ENCODE data around the gene WDR37.

Gene WDR37

DNA sequence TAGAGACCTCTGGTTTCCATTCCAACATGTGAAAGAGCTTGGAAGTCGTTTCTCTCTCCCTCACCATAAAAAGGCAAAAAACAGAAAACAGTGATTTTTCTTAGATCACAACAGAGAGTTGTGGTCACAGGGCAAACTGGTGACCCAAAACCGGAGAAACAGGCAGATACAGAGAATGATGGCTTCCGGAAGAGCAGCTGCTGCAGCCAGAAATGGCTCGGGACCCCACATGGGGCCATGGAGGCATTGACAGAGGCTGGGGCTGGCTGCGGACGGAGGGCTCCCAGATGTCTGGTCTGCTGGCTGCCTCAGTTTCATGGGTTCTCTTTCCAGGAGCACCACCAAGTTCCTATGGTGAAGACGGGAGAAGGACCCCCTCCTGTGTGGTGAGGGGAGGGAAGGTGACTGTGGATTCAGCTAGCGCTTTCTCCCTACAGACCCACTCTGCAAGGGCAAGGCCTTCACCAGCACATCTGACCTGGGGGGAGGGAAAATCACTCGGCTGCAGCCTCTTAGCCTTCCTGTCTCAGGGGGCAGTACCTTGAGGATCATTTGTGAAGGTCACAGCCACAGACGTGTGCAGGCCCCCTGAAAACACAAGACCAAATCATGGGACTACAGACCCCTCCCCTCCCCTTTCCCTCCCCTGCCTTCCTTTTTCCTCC lies 81.4 kb downstream of the WDR37 start:
- Histone ChIP-seq H3K4me3 (ENCODE audit: low read depth, low read length) (no peak overlapping the region), H3K27me3 (ENCODE audit: insufficient read depth, low read length) (peaks cover 23% of the 10 kb centered on the region), H3K4me1 (ENCODE audit: control insufficient read depth, insufficient read depth, low read length, unreplicated experiment) (no peaks in the 10 kb centered on the region), H3K36me3 (ENCODE audit: insufficient read depth, low read length) (no peaks in the 10 kb centered on the region), H3K27ac (ENCODE audit: low read depth, low read length) (no peak overlapping the region), H2AFZ (ENCODE audit: low read length, unreplicated experiment) (no peak overlapping the region), H3K79me2 (ENCODE audit: control insufficient read depth, insufficient read depth, low read length, unreplicated experiment) (no peaks in the 10 kb centered on the region)

DNA sequence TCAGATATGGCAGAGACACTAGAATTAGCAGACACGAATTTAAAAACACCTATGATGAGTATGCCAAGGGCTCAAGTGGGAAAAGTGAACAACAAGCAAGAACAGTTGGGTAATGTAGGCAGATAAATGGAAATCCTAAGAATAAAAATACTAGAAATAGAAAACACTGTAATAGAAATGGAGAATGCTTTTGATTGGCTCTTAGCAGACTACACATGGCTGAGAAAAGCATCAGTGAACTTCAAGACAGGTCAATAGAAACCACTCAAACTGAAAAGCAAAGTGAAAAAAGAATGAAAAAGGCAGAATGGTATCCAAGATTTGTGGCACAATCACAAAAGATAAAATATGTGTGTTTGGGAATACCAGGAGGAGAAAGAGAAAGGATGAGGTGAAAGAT lies 82.3 kb downstream of the WDR37 start:
- H3K79me2 ChIP-seq (ENCODE audit: control insufficient read depth, insufficient read depth, low read length, unreplicated experiment) = no peaks in the 10 kb centered on the region
- no peak overlapping the region for H2AFZ ChIP-seq (ENCODE audit: low read length, unreplicated experiment)
- H3K4me3 ChIP-seq (ENCODE audit: low read depth, low read length) = no peak overlapping the region
- H3K27ac ChIP-seq (ENCODE audit: low read depth, low read length) = no peak overlapping the region
- no peaks in the 10 kb centered on the region for H3K36me3 ChIP-seq (ENCODE audit: insufficient read depth, low read length)
- H3K4me1 ChIP-seq (ENCODE audit: control insufficient read depth, insufficient read depth, low read length, unreplicated experiment) = no peaks in the 10 kb centered on the region
- peaks cover 23% of the 10 kb centered on the region for H3K27me3 ChIP-seq (ENCODE audit: insufficient read depth, low read length)

DNA sequence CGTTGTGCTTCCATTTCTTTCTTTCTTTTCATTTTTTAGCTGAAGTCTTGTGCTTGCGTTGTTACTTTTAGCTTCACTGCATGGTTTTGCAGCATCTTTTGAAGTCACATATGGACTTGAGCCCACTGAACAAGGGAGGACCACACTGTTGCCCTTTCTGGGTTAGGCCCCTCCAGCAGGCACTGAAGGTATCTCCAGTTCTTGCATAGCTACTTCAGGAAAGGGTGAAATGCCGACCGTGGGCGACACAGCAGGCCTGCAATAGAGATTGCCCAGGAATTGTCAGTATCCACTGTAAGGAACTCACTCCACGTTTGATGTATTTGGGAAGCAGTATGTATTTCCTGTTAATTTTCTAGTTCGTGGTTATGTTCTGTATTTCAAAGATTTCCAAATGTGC lies 85.1 kb downstream of the WDR37 start:
- Histone ChIP-seq H2AFZ (ENCODE audit: low read length, unreplicated experiment) (no peak overlapping the region), H3K4me3 (ENCODE audit: low read depth, low read length) (no peak overlapping the region), H3K27ac (ENCODE audit: low read depth, low read length) (no peak overlapping the region), H3K27me3 (ENCODE audit: insufficient read depth, low read length) (peaks cover 23% of the 10 kb centered on the region), H3K4me1 (ENCODE audit: control insufficient read depth, insufficient read depth, low read length, unreplicated experiment) (no peaks in the 10 kb centered on the region), H3K36me3 (ENCODE audit: insufficient read depth, low read length) (no peaks in the 10 kb centered on the region), H3K79me2 (ENCODE audit: control insufficient read depth, insufficient read depth, low read length, unreplicated experiment) (no peaks in the 10 kb centered on the region)

DNA sequence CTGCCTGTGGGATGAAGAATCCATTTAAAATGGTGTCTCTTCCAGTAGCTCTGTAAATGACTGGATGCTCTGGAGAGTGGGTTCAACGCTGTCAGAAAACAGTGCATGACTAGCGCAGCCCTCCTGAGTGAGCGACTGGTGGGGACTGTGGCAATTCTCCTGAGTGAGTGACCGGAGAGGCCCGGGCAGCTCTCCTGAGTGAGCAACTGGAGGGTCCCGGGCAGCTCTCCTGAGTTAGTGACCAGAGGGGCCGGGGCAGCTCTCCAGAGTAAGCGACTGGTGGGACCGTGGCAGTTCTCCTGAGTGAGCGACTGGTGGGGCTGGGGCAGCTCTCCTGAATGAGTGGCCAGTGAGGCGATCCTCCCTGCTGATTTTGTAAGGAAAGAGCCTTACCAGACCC lies 85.5 kb downstream of the WDR37 start:
- Histone ChIP-seq H3K27ac (ENCODE audit: low read depth, low read length) (no peak overlapping the region), H3K79me2 (ENCODE audit: control insufficient read depth, insufficient read depth, low read length, unreplicated experiment) (no peaks in the 10 kb centered on the region), H3K36me3 (ENCODE audit: insufficient read depth, low read length) (no peaks in the 10 kb centered on the region)

DNA sequence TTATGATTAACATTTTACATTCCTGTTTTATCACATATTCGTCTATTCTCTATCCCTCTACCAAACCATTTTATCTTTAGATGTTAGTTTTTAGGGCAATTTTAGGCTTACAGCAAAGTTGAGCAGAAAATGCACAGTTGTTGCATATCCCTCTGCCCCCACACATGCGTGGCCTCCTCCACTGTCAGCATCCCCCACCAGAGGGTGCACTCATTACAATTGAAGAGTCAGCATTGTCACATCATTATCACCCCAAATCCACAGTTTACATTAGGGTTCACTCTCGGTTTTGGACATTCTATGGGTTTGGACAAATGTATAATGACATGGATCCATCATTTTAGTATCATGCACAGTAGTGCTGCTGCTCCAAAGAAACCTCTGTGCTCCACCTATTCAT lies 86.4 kb downstream of the WDR37 start:
- no peaks in the 10 kb centered on the region for H3K4me1 ChIP-seq (ENCODE audit: control insufficient read depth, insufficient read depth, low read length, unreplicated experiment)
- H3K27me3 ChIP-seq (ENCODE audit: insufficient read depth, low read length) = peaks cover 23% of the 10 kb centered on the region
- no peak overlapping the region for H3K4me3 ChIP-seq (ENCODE audit: low read depth, low read length)
- no peaks in the 10 kb centered on the region for H3K36me3 ChIP-seq (ENCODE audit: insufficient read depth, low read length)
- H2AFZ ChIP-seq (ENCODE audit: low read length, unreplicated experiment) = no peak overlapping the region
- no peaks in the 10 kb centered on the region for H3K79me2 ChIP-seq (ENCODE audit: control insufficient read depth, insufficient read depth, low read length, unreplicated experiment)
- H3K27ac ChIP-seq (ENCODE audit: low read depth, low read length) = no peak overlapping the region

More for the DNA sequence above, 85.5 kb downstream of the WDR37 start:
- peaks cover 23% of the 10 kb centered on the region for H3K27me3 ChIP-seq (ENCODE audit: insufficient read depth, low read length)
- H3K4me3 ChIP-seq (ENCODE audit: low read depth, low read length) = no peak overlapping the region
- H2AFZ ChIP-seq (ENCODE audit: low read length, unreplicated experiment) = no peak overlapping the region
- no peaks in the 10 kb centered on the region for H3K4me1 ChIP-seq (ENCODE audit: control insufficient read depth, insufficient read depth, low read length, unreplicated experiment)

DNA sequence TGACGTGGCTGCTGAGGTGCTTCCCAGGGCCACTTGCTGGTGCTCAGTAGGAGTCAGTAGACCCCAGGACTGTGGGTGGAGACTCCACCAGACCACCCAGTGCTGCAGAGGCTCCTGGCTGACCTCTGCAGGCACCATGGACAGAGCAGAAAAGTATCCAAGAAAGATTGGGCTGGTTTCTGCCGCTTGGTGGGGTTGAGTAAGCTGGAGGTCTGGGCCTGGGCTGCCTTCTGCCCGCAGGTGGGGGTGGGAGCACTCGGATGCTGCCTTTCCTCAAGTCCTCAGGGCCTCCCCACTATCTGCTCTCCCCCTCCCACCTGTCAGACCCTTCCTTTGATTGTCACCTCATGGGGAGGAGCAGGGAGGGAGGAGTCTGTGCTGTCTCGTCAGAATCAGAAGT lies 91.6 kb downstream of the WDR37 start:
- Histone ChIP-seq H3K27me3 (ENCODE audit: insufficient read depth, low read length) (0 out of 2 replicates have a peak, but pooled peaks cover under 1% of the 10 kb centered on the region), H3K4me3 (ENCODE audit: low read depth, low read length) (no peak overlapping the region), H3K36me3 (ENCODE audit: insufficient read depth, low read length) (no peaks in the 10 kb centered on the region), H3K27ac (ENCODE audit: low read depth, low read length) (no peak overlapping the region), H2AFZ (ENCODE audit: low read length, unreplicated experiment) (no peak overlapping the region), H3K4me1 (ENCODE audit: control insufficient read depth, insufficient read depth, low read length, unreplicated experiment) (no peaks in the 10 kb centered on the region), H3K79me2 (ENCODE audit: control insufficient read depth, insufficient read depth, low read length, unreplicated experiment) (no peaks in the 10 kb centered on the region)

DNA sequence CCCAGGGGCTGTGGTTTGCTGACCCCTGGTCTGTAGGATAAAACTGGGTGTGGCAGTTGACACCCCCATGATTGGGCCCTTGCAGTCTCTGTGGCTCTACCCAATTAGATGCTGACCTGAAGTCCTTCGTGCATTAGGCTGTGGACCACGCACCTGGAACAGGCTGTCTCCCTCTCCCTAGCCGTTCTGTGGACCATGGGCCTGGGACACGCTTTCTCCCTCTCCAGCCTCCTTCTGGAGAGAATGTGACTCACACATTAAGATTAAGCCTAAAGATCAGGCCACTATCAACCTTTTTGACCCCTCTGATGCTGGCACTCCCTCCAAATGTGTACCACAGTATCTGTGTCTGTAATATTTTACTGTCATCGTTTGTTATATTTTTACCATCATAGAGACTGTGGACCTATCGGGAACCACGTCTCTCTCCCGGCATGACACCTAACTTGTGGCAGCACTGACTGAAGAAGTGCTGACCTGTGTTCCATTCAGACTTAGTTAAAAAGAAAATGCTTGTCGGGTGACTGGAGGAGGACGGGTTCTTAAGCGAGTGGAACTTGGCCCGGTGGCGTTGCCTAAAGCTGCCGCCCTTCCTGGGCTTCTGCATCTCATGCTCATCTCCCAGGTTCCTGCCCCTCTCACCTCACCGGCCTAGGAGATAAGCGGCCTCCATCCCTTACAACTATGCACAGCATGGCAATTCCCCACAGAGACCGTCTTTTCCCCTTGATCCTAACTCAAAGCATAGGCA lies 92.8 kb downstream of the WDR37 start:
- no peaks in the 10 kb centered on the region for H3K79me2 ChIP-seq (ENCODE audit: control insufficient read depth, insufficient read depth, low read length, unreplicated experiment)
- H3K4me1 ChIP-seq (ENCODE audit: control insufficient read depth, insufficient read depth, low read length, unreplicated experiment) = no peaks in the 10 kb centered on the region
- no peaks in the 10 kb centered on the region for H3K36me3 ChIP-seq (ENCODE audit: insufficient read depth, low read length)
- H2AFZ ChIP-seq (ENCODE audit: low read length, unreplicated experiment) = no peak overlapping the region
- no peak overlapping the region for H3K4me3 ChIP-seq (ENCODE audit: low read depth, low read length)
- H3K27me3 ChIP-seq (ENCODE audit: insufficient read depth, low read length) = peaks cover 12% of the 10 kb centered on the region; the same call in 1 of the 2 replicates
- no peak overlapping the region for H3K27ac ChIP-seq (ENCODE audit: low read depth, low read length)

DNA sequence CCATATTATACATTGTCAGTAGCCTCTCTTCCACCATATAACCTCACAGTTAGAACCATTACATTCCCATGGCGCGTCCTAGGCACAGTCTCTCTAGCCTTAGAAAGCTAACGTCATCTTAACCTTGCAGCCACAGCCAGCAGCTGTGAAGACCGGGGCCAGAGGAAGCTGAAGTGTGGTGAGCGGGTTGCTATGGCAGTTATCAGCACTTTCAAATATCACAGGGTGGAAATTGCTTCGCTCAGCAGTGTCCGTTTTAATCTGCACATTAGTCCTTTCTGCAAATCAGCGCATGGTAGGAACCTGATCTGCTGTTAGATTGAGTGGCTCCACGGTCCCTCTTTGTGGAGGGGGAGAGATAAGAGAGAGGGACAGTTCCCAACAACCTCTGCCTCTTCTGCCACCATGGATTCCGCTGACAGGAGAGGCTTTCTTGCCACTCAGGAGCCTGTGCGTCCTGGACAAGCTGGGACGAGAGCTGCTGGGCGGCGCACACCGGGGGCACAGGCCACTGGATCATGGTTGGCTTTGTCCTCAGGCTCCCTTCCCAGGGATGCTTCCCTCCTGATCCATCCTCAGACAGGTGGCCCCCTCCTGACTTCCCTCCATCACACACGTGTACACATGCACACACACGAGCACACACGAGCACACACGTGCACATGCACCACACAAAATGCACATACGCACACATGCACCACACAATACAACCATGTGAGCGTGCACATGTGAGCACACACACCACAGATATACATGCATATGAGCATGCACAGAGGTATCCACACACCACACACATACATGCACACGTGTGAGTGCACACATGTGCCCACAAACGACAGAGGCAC lies 93.8 kb downstream of the WDR37 start:
- Histone ChIP-seq H3K27ac (ENCODE audit: low read depth, low read length) (no peak overlapping the region), H3K4me3 (ENCODE audit: low read depth, low read length) (no peak overlapping the region), H3K79me2 (ENCODE audit: control insufficient read depth, insufficient read depth, low read length, unreplicated experiment) (no peaks in the 10 kb centered on the region), H3K4me1 (ENCODE audit: control insufficient read depth, insufficient read depth, low read length, unreplicated experiment) (no peaks in the 10 kb centered on the region), H3K36me3 (ENCODE audit: insufficient read depth, low read length) (no peaks in the 10 kb centered on the region), H2AFZ (ENCODE audit: low read length, unreplicated experiment) (no peak overlapping the region), H3K27me3 (ENCODE audit: insufficient read depth, low read length) (peaks cover 20% of the 10 kb centered on the region)

DNA sequence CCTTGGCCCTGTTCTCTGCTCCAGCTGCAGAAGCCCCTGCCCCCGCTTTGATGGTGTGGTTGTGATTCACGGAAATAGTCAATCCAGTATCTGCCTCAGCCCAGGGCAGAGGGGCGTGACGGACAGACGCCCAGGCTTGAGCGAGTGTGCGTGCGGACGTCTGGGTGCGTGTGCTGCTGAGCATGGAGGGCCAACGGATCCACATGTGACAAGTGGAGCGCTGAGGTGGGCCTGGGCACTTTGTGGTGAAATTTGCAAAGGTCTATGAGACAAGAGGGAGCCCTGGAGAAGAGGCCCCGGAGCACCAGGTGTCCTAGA lies 94.4 kb downstream of the WDR37 start:
- H3K27ac ChIP-seq (ENCODE audit: low read depth, low read length) = no peak overlapping the region
- H3K27me3 ChIP-seq (ENCODE audit: insufficient read depth, low read length) = peaks cover 25% of the 10 kb centered on the region
- no peaks in the 10 kb centered on the region for H3K4me1 ChIP-seq (ENCODE audit: control insufficient read depth, insufficient read depth, low read length, unreplicated experiment)
- H3K79me2 ChIP-seq (ENCODE audit: control insufficient read depth, insufficient read depth, low read length, unreplicated experiment) = no peaks in the 10 kb centered on the region
- no peak overlapping the region for H3K4me3 ChIP-seq (ENCODE audit: low read depth, low read length)
- H2AFZ ChIP-seq (ENCODE audit: low read length, unreplicated experiment) = no peak overlapping the region
- H3K36me3 ChIP-seq (ENCODE audit: insufficient read depth, low read length) = no peaks in the 10 kb centered on the region

DNA sequence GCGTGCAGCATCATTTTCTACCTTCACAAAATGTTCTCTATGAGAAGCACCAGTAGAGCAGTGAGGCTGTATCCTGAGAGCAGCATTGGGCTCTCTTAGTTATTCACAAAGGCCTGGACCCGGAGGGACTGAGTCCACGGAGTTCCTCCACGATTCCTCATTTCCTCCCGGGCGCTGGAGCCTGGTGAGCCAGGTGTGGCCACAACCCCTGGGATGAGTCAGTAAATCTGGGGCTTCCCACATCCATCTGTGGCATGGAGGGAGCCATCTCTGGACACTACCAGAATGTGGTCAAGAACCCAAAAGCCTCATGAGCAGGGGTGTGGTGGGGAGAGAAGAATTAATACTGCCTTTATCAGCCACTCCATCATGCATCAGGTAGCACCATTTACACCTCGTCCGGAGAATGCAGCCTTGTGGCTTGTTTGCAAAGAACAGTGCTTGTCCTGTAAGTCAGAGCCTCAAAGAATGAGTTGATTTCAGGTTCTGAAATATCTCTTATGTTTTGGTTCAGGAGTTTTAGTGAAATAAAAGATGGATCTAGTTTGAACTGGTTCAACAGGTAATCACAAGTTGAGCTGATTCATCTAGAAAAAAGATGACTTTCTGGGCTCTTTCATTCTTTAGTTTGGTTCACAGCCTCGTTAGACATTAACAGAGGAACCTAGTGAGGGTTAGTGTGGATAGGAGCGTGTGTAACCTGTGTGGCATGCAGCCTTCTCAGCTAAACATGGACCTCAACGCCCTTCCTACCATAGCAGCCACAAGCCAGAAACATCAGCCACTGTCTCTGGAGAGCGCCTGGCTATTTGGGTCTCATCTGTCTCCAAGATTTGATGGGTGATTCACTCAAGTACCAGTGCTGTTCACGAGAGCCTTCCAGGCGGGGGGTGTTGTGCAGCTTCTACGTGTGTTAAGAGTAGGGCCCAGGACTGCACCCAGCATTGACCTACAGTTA lies 95.2 kb downstream of the WDR37 start:
- Histone ChIP-seq H3K27ac (ENCODE audit: low read depth, low read length) (no peak overlapping the region), H3K4me3 (ENCODE audit: low read depth, low read length) (no peak overlapping the region), H3K4me1 (ENCODE audit: control insufficient read depth, insufficient read depth, low read length, unreplicated experiment) (no peaks in the 10 kb centered on the region), H2AFZ (ENCODE audit: low read length, unreplicated experiment) (no peak overlapping the region), H3K36me3 (ENCODE audit: insufficient read depth, low read length) (no peaks in the 10 kb centered on the region), H3K27me3 (ENCODE audit: insufficient read depth, low read length) (peaks cover 25% of the 10 kb centered on the region), H3K79me2 (ENCODE audit: control insufficient read depth, insufficient read depth, low read length, unreplicated experiment) (no peaks in the 10 kb centered on the region)

Measured in ACC112 (cell line).